Activated naive CD8-positive, alpha-beta T cell (primary cell): ENCODE data around the gene ZP1.

Experiments used
- H3K27ac Mint-ChIP-seq: one replicate; pipeline ENCODE4 v1.8.0; 2021; ENCODE audit warnings: mixed read lengths
- H3K27me3 Mint-ChIP-seq: one replicate; pipeline ENCODE4 v1.8.0; 2021; ENCODE audit warnings: mixed read lengths
- H3K36me3 Mint-ChIP-seq: one replicate; pipeline ENCODE4 v1.8.0; 2021; ENCODE audit warnings: mixed read lengths
- H3K4me1 Mint-ChIP-seq: one replicate; pipeline ENCODE4 v1.8.0; 2021; ENCODE audit warnings: low read depth, mixed read lengths
- H3K4me3 Mint-ChIP-seq: one replicate; pipeline ENCODE4 v1.8.0; 2021; ENCODE audit warnings: mild to moderate bottlenecking, mixed read lengths
- H3K9me3 Mint-ChIP-seq: one replicate; pipeline ENCODE4 v1.8.0; 2021; ENCODE audit warnings: low read depth, mixed read lengths

The ZP1 gene

GRCh38 chr11:60914633-60915247, 47.4 kb downstream of the ZP1 start:
- Mint-ChIP-seq H3K4me1 (peaks cover 77% of the 10 kb centered on the region), H3K36me3 (peaks cover 9% of the 10 kb centered on the region), H3K27ac (peak overlapping the region; percentile 89), H3K4me3 (peak overlapping the region; percentile 99), H3K27me3 (no peaks in the 10 kb centered on the region), H3K9me3 (no peaks in the 10 kb centered on the region)

- Mint-ChIP-seq H3K27ac (peak overlapping the region; percentile 89), H3K4me1 (peaks cover 75% of the 10 kb centered on the region), H3K36me3 (peaks cover 10% of the 10 kb centered on the region)
These were observed 48.0 kb downstream of the ZP1 start for GRCh38 chr11:60915248-60915914.

GRCh38 chr11:60916669-60917206, 49.4 kb downstream of the ZP1 start:
- H3K4me3 Mint-ChIP-seq, result peak overlapping the region; percentile 59
- H3K36me3 Mint-ChIP-seq, result peaks cover 19% of the 10 kb centered on the region
- no peaks in the 10 kb centered on the region for H3K9me3 Mint-ChIP-seq
- H3K27me3 Mint-ChIP-seq, result no peaks in the 10 kb centered on the region
- H3K27ac Mint-ChIP-seq, result peak overlapping the region; percentile 41
- peaks cover 61% of the 10 kb centered on the region for H3K4me1 Mint-ChIP-seq

More at GRCh38 chr11:60915248-60915914, 48.0 kb downstream of the ZP1 start:
- Mint-ChIP-seq H3K27me3 (no peaks in the 10 kb centered on the region), H3K4me3 (peak overlapping the region; percentile 99), H3K9me3 (no peaks in the 10 kb centered on the region)

GRCh38 chr11:60917267-60917666, 49.9 kb downstream of the ZP1 start:
- H3K27ac Mint-ChIP-seq, result no peak overlapping the region
- peak overlapping the region; percentile 59 for H3K4me3 Mint-ChIP-seq

GRCh38 chr11:60918251-60918938, 51.1 kb downstream of the ZP1 start:
- H3K9me3 Mint-ChIP-seq, result no peaks in the 10 kb centered on the region
- no peak overlapping the region for H3K27ac Mint-ChIP-seq
- peaks cover 48% of the 10 kb centered on the region for H3K4me1 Mint-ChIP-seq
- no peaks in the 10 kb centered on the region for H3K27me3 Mint-ChIP-seq
- H3K4me3 Mint-ChIP-seq, result no peak overlapping the region
- H3K36me3 Mint-ChIP-seq, result peaks cover 22% of the 10 kb centered on the region

More at GRCh38 chr11:60917267-60917666, 49.9 kb downstream of the ZP1 start:
- Mint-ChIP-seq H3K4me1 (peaks cover 56% of the 10 kb centered on the region), H3K9me3 (no peaks in the 10 kb centered on the region), H3K27me3 (no peaks in the 10 kb centered on the region), H3K36me3 (peaks cover 19% of the 10 kb centered on the region)

GRCh38 chr11:60918939-60919265, 51.6 kb downstream of the ZP1 start:
- H3K27ac Mint-ChIP-seq, result no peak overlapping the region
- no peaks in the 10 kb centered on the region for H3K27me3 Mint-ChIP-seq

GRCh38 chr11:60919320-60919719, 52.0 kb downstream of the ZP1 start:
- H3K36me3 Mint-ChIP-seq, result peaks cover 22% of the 10 kb centered on the region
- H3K9me3 Mint-ChIP-seq, result no peaks in the 10 kb centered on the region
- no peak overlapping the region for H3K27ac Mint-ChIP-seq
- H3K4me1 Mint-ChIP-seq, result peaks cover 46% of the 10 kb centered on the region
- peak overlapping the region; percentile 27 for H3K4me3 Mint-ChIP-seq
- no peaks in the 10 kb centered on the region for H3K27me3 Mint-ChIP-seq

More at GRCh38 chr11:60918939-60919265, 51.6 kb downstream of the ZP1 start:
- Mint-ChIP-seq H3K9me3 (no peaks in the 10 kb centered on the region), H3K4me3 (no peak overlapping the region), H3K36me3 (peaks cover 22% of the 10 kb centered on the region), H3K4me1 (peaks cover 45% of the 10 kb centered on the region)

GRCh38 chr11:60919956-60920355, 52.6 kb downstream of the ZP1 start:
- Mint-ChIP-seq H3K4me3 (no peak overlapping the region), H3K9me3 (no peaks in the 10 kb centered on the region), H3K36me3 (peaks cover 22% of the 10 kb centered on the region), H3K27ac (no peak overlapping the region), H3K27me3 (no peaks in the 10 kb centered on the region), H3K4me1 (peaks cover 44% of the 10 kb centered on the region)

GRCh38 chr11:60921259-60921658, 53.9 kb downstream of the ZP1 start:
- H3K9me3 Mint-ChIP-seq, result no peaks in the 10 kb centered on the region
- H3K4me3 Mint-ChIP-seq, result no peak overlapping the region
- peaks cover 45% of the 10 kb centered on the region for H3K4me1 Mint-ChIP-seq
- peaks cover 18% of the 10 kb centered on the region for H3K36me3 Mint-ChIP-seq
- no peaks in the 10 kb centered on the region for H3K27me3 Mint-ChIP-seq
- H3K27ac Mint-ChIP-seq, result no peak overlapping the region

GRCh38 chr11:60921777-60922335, 54.5 kb downstream of the ZP1 start:
- no peaks in the 10 kb centered on the region for H3K9me3 Mint-ChIP-seq
- H3K4me1 Mint-ChIP-seq, result peaks cover 39% of the 10 kb centered on the region
- no peak overlapping the region for H3K27ac Mint-ChIP-seq
- H3K4me3 Mint-ChIP-seq, result no peak overlapping the region
- H3K36me3 Mint-ChIP-seq, result peaks cover 18% of the 10 kb centered on the region
- no peaks in the 10 kb centered on the region for H3K27me3 Mint-ChIP-seq

- Mint-ChIP-seq H3K27ac (no peak overlapping the region), H3K36me3 (peaks cover 18% of the 10 kb centered on the region), H3K27me3 (no peaks in the 10 kb centered on the region), H3K4me1 (peaks cover 33% of the 10 kb centered on the region), H3K4me3 (no peak overlapping the region), H3K9me3 (no peaks in the 10 kb centered on the region)
These were observed 55.6 kb downstream of the ZP1 start for GRCh38 chr11:60922906-60923305.

GRCh38 chr11:60923326-60923725, 56.0 kb downstream of the ZP1 start:
- peaks cover 29% of the 10 kb centered on the region for H3K4me1 Mint-ChIP-seq
- no peak overlapping the region for H3K27ac Mint-ChIP-seq
- no peaks in the 10 kb centered on the region for H3K9me3 Mint-ChIP-seq
- H3K27me3 Mint-ChIP-seq, result no peaks in the 10 kb centered on the region
- peak overlapping the region; percentile 49 for H3K4me3 Mint-ChIP-seq
- peaks cover 18% of the 10 kb centered on the region for H3K36me3 Mint-ChIP-seq

GRCh38 chr11:60923800-60924109, 56.4 kb downstream of the ZP1 start:
- H3K4me1 Mint-ChIP-seq, result peaks cover 28% of the 10 kb centered on the region
- peaks cover 18% of the 10 kb centered on the region for H3K36me3 Mint-ChIP-seq
- peak overlapping the region; percentile 62 for H3K4me3 Mint-ChIP-seq
- no peaks in the 10 kb centered on the region for H3K27me3 Mint-ChIP-seq
- no peak overlapping the region for H3K27ac Mint-ChIP-seq
- no peaks in the 10 kb centered on the region for H3K9me3 Mint-ChIP-seq

GRCh38 chr11:60924110-60924905, 57.0 kb downstream of the ZP1 start, which contains the start of gene TMEM132A:
TMEM132A (plus strand) TSS chr11:60924460; CDS start chr11:60924634, 174 bp downstream.
- H3K27ac Mint-ChIP-seq, result no peak within 1 kb of the TSS
- H3K36me3 Mint-ChIP-seq, result peaks cover 18% of the 10 kb centered on the region
- H3K4me1 Mint-ChIP-seq, result peaks cover 22% of the 10 kb centered on the region
- H3K4me3 Mint-ChIP-seq, result peak within 1 kb of the TSS; percentile 73
- no peaks in the 10 kb centered on the region for H3K27me3 Mint-ChIP-seq
- H3K9me3 Mint-ChIP-seq, result no peaks in the 10 kb centered on the region
